HepG2 (cell line): Measurements from ENCODE around the gene ANKRD60. TPM values are rescaled to one million over a fixed set of nuclear protein-coding genes. Genes with fewer than 3 reads are reported as not detected.

Source experiments
- ATAC-seq: fragments of 200-7000 bp; cut with Tn5 transposase; 3 replicates; pipeline ENCODE4 v1.9.1; 2020; ENCODE audit warnings: mild to moderate bottlenecking, moderate library complexity
- BruUV-seq: library from RNA; stranded (reverse); fragments of 400-500 nt; replicated peaks from 2 replicates; lab custom pipeline; 2021; lab: Mats Ljungman, UMichigan
- CTCF ChIA-PET: fragments of 300-600 bp; formaldehyde crosslinking; extraction: SDS; loops from one replicate; lab custom pipeline; 2021; ENCODE audit warnings: low total read pairs, inconsistent platforms, low intra/inter-chr PET ratio; lab: Yijun Ruan, JAX
- POLR2A ChIA-PET: fragments of 350-600 bp; sonication (Branson Sonifier 250); formaldehyde crosslinking; loops from one replicate; lab custom pipeline; 2020; ENCODE audit warnings: antibody characterized with exemption, inconsistent platforms; lab: Yijun Ruan, JAX
- DNase-seq: peaks from one replicate; pipeline ENCODE4 v3.0.0-alpha.2; 2015; ENCODE audit warnings: low spot score
- FAIRE-seq: peaks from 3 replicates; lab custom pipeline; 2011; peaks lifted over from hg19 to GRCh38; lab: Jason Lieb, UNC
- H2AFZ ChIP-seq: one replicate; pipeline ENCODE4 v1.6.1; 2011; ENCODE audit warnings: low read length, inconsistent platforms
- H3K27ac ChIP-seq: fragments of 300-600 bp; 3 replicates; pipeline ENCODE4 v1.8.0; 2011; ENCODE audit warnings: mixed run types, mild to moderate bottlenecking, mixed read lengths, low read length, inconsistent platforms; ENCODE audit not compliant: insufficient read depth; ENCODE audit errors: extremely low read length
- H3K27me3 ChIP-seq, 2 experiments: fragments of 200-600 bp in 1 of 2; 2 replicates in 1 of 2; 3 replicates in 1 of 2; pipeline versions ENCODE4 v1.6.0 to v1.8.0; 2011; ENCODE audit warnings: low read length in 2 of 2, mild to moderate bottlenecking in 2 of 2, moderate library complexity in 2 of 2, inconsistent platforms in 1 of 2; ENCODE audit not compliant: insufficient read depth in 2 of 2, control insufficient read depth in 1 of 2
- H3K36me3 ChIP-seq, 2 experiments: fragments of 200-600 bp in 1 of 2; replicated peaks in 1 of 2; 2 replicates in 1 of 2; 3 replicates in 1 of 2; pipeline versions ENCODE4 v1.5.1 to v1.8.0; 2011; ENCODE audit warnings: low read length in 2 of 2, inconsistent platforms in 1 of 2; ENCODE audit not compliant: insufficient read depth in 2 of 2, control insufficient read depth in 1 of 2
- H3K4me1 ChIP-seq: 2 replicates; pipeline ENCODE4 v1.5.1; 2012; ENCODE audit warnings: low read length, inconsistent platforms; ENCODE audit not compliant: insufficient read depth
- H3K4me2 ChIP-seq: 2 replicates; pipeline ENCODE4 v1.6.0; 2011; ENCODE audit warnings: low read depth, low read length, inconsistent platforms
- H3K4me3 ChIP-seq, 3 experiments: fragments of 200-600 bp in 1 of 3; sonication (generic), shearing (Covaris generic) in 1 of 3; replicated peaks in 1 of 3; 2 replicates each; pipeline ENCODE4 v1.5.1; 2011 to 2016; ENCODE audit warnings: low read length in 3 of 3, inconsistent platforms in 2 of 3, low read depth in 2 of 3, mild to moderate bottlenecking in 2 of 3, control low read depth in 1 of 3, mixed read lengths in 1 of 3; ENCODE audit not compliant: insufficient read depth in 1 of 3
- H3K79me2 ChIP-seq: one replicate; pipeline ENCODE4 v1.6.1; 2011; ENCODE audit warnings: low read length, inconsistent platforms; ENCODE audit not compliant: insufficient read depth
- H3K9ac ChIP-seq: 2 replicates; pipeline ENCODE4 v1.6.0; 2011; ENCODE audit warnings: mild to moderate bottlenecking, low read depth, low read length, inconsistent platforms; ENCODE audit not compliant: insufficient read depth
- H3K9me3 ChIP-seq: 2 replicates; pipeline ENCODE4 v1.5.1; 2012; ENCODE audit warnings: mild to moderate bottlenecking, low read length
- H4K20me1 ChIP-seq: 2 replicates; pipeline ENCODE4 v1.6.0; 2011; ENCODE audit warnings: inconsistent platforms, mild to moderate bottlenecking, low read length, moderate library complexity; ENCODE audit not compliant: insufficient read depth
- CBX2 ChIP-seq, 2 experiments: fragments of 200-600 bp in 1 of 2; sonication (generic); formaldehyde crosslinking in 1 of 2; IDR thresholded peaks; 2 replicates each; pipeline versions ENCODE4 v1.7.0 to v1.8.1; 2018 to 2022; ENCODE audit warnings: low read depth in 2 of 2, low read length in 1 of 2, mild to moderate bottlenecking in 1 of 2, missing genetic modification reagents in 1 of 2
- NBN ChIP-seq: fragments of 450-650 bp; conservative IDR thresholded peaks from 2 replicates; pipeline ENCODE4 v1.6.1; 2017
- PRDM10 ChIP-seq: sonication (generic); formaldehyde crosslinking; IDR thresholded peaks from 2 replicates; pipeline ENCODE4 v1.4.0; 2020; ENCODE audit warnings: low read depth, missing genetic modification reagents
- YEATS2 ChIP-seq: sonication (generic); formaldehyde crosslinking; IDR thresholded peaks from 2 replicates; pipeline ENCODE4 v1.4.0; 2020; ENCODE audit warnings: missing genetic modification reagents, borderline replicate concordance
- ZNF552 ChIP-seq: sonication (generic); formaldehyde crosslinking; IDR thresholded peaks from 2 replicates; pipeline ENCODE4 v1.9.0; 2022; ENCODE audit warnings: missing genetic modification reagents, mild to moderate bottlenecking, borderline replicate concordance
- ZNF557 ChIP-seq: sonication (generic); formaldehyde crosslinking; IDR thresholded peaks from 2 replicates; pipeline ENCODE4 v1.4.0; 2020; ENCODE audit warnings: missing genetic modification reagents
- ZNF660 ChIP-seq: sonication (generic); formaldehyde crosslinking; IDR thresholded peaks from 2 replicates; pipeline ENCODE4 v1.5.1; 2020; ENCODE audit warnings: mild to moderate bottlenecking, low read depth, missing genetic modification reagents, borderline replicate concordance
- WGBS: methylation state at CpG from one replicate; pipeline ENCODE4 v1.1.6; 2017; ENCODE audit warnings: low lambda C conversion rate; 5-methylcytosine and 5-hydroxymethylcytosine counted together
- in situ Hi-C: cut with HindIII; loops from 2 replicates; pipeline ENCODE4 v1.10.0; 2017; ENCODE audit warnings: low pct_unique_long_range_greater_than_20kb; ENCODE audit not compliant: extremely low pct_ligation_motif_present
- intact Hi-C: fragments of 100-400 bp; cut with micrococcal nuclease; formaldehyde crosslinking; loops from one replicate; pipeline ENCODE4 v1.10.0; 2022; ENCODE audit not compliant: unreplicated experiment
- polyA plus RNA-seq, 8 experiments: library from polyadenylated mRNA; depleted of rRNA in 3 of 8; stranded (reverse) in 7 of 8; unstranded in 1 of 8; fragments of >200 nt; fragmentation: Illumina TruSeq in 4 of 8; extraction: Trizol in 4 of 8; gene quantifications; 2 replicates each; pipeline versions ENCODE4 v1.2.1 to v1.2.3, GENCODE V29; 2011 to 2016; ENCODE audit warnings: low read depth in 4 of 8, missing spikeins in 1 of 8, mixed read lengths in 1 of 8; ENCODE audit not compliant: insufficient read depth in 1 of 8
- total RNA-seq, 5 experiments: library from RNA; depleted of rRNA; stranded (reverse); fragments of >200 nt; fragmentation: Illumina TruSeq; extraction: Trizol; gene quantifications; 2 replicates each; pipeline ENCODE4 v1.2.3, GENCODE V29; 2016; ENCODE audit warnings: low read depth in 1 of 5

The ANKRD60 gene
- total and polyA plus RNA-seq, 2 of the 13 experiments (the other 11 are each of a cell fraction or from before 2014, with no cell fraction given) = not detected

DNA sequence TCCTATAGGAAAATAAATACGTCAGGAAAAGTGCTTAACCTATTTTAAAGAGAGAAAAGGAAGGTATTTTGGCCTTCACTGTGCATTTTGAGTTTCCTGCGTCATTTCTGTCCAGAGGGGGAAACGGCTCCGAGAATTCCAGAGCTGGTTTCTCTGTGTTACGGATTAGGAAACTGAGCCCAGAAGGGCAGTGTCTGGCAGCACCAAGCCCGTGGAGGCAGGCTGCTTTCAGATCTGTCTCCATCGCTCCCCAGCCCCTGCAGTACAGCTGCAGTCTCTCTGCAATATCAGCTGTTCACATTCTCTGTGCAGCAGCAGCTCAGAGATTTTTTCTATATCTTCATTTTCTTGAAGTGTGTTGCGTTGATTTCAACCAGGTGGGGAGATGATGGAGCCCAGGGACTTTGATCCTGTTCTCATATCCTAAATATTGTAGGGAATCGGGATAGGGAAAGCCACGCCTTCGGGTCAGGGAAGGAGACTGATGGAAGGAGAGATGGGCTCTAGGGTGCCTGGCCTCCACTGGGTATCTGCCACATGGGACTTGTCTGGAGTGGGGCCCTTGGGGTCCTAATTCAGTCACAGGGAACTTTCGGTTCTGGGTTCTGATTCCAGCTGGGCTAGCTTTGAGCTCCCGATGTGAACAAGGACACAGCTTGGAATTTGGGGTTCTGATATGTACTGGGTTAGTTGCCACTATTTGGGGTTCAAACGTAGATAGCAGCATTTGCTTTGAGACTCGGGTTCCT lies 2.8 kb downstream of the ANKRD60 start:
- POLR2A ChIA-PET = no interaction called here
- no peak for FAIRE-seq
- CTCF ChIA-PET = no interaction called here

More for the DNA sequence above, 2.8 kb downstream of the ANKRD60 start:
- DNase-seq (no peak), ATAC-seq (no peak)
- H3K4me2 ChIP-seq = no peak overlapping the region
- no peaks in the 10 kb centered on the region for H4K20me1 ChIP-seq
- H3K27me3 ChIP-seq = peaks cover 8 to 74% of the 10 kb centered on the region in 2 experiments; a peak in 4 of 5 replicates
- no peaks in the 10 kb centered on the region for H3K4me1 ChIP-seq
- BruUV-seq = no TSS peak
- no peaks in the 10 kb centered on the region for H3K79me2 ChIP-seq
- H3K9me3 ChIP-seq = no peaks in the 10 kb centered on the region
- H3K27ac ChIP-seq = no peak overlapping the region
- H3K9ac ChIP-seq = no peak overlapping the region
- intact Hi-C loops = no loop called here
- no peak for TF ChIP-seq CBX2 (IDR thresholded peaks at IDR 0.05; ENCODE audit: low read depth, low read length)
- no peak for TF ChIP-seq CBX2 (CRISPR knock-in tag; IDR thresholded peaks at IDR 0.05; ENCODE audit: low read depth)
- no peak for TF ChIP-seq PRDM10 (CRISPR knock-in tag)
- TF ChIP-seq NBN = no peak
- TF ChIP-seq ZNF557 (CRISPR knock-in tag) = no peak
- no peak for TF ChIP-seq ZNF552 (CRISPR knock-in tag)
- TF ChIP-seq ZNF660 (CRISPR knock-in tag) = no peak
- no peak for TF ChIP-seq YEATS2 (CRISPR knock-in tag)
- in situ Hi-C loops = no loop called here
- no peak overlapping the region for H2AFZ ChIP-seq
- H3K36me3 ChIP-seq = no peaks in the 10 kb centered on the region
- no peak overlapping the region for H3K4me3 ChIP-seq
- 13% methylated on average over 15 of the region's 15 CpGs for WGBS
